GM19238 (cell line): Measurements from ENCODE around the gene PHACTR4.
A peak's percentile ranks its signal among the peaks of the same experiment; 100 is the strongest.
"Not testable (repeated sequence)": the region's sequence is repeated elsewhere in the genome, so short reads cannot be mapped to it uniquely, and the experiment has no call there.

ENCODE experiments used
- DNase-seq: peaks from one replicate; pipeline ENCODE4 v3.0.0; 2011; ENCODE audit warnings: low spot score; ENCODE audit not compliant: insufficient read length

Gene PHACTR4

GRCh38 chr1:28370239-28371009 is 884 bp downstream of the PHACTR4 start:
- peak; percentile 15 for DNase-seq

GRCh38 chr1:28371010-28371377 is 1.5 kb downstream of the PHACTR4 start:
- no peak for DNase-seq

- DNase-seq, result not testable (repeated sequence)
These were observed 3.9 kb downstream of the PHACTR4 start for GRCh38 chr1:28373450-28373849.

- DNase-seq, result no peak
These were observed 4.8 kb downstream of the PHACTR4 start for GRCh38 chr1:28374297-28374696.

- not testable (repeated sequence) for DNase-seq
These were observed 6.1 kb downstream of the PHACTR4 start for GRCh38 chr1:28375598-28375997.

- not testable (repeated sequence) for DNase-seq
These were observed 6.7 kb downstream of the PHACTR4 start for GRCh38 chr1:28376195-28376594.

GRCh38 chr1:28378906-28379305 is 9.4 kb downstream of the PHACTR4 start:
- DNase-seq, result no peak

GRCh38 chr1:28380394-28380793 is 10.9 kb downstream of the PHACTR4 start:
- no peak for DNase-seq

- DNase-seq, result not testable (repeated sequence)
These were observed 14.2 kb downstream of the PHACTR4 start for GRCh38 chr1:28383785-28384184.

GRCh38 chr1:28392027-28392652 is 22.6 kb downstream of the PHACTR4 start:
- no peak for DNase-seq

GRCh38 chr1:28394136-28394535 is 24.6 kb downstream of the PHACTR4 start:
- DNase-seq, result no peak

GRCh38 chr1:28395181-28395580 is 25.6 kb downstream of the PHACTR4 start:
- no peak for DNase-seq

- no peak for DNase-seq
These were observed 32.2 kb downstream of the PHACTR4 start for GRCh38 chr1:28401760-28402159.

- no peak for DNase-seq
These were observed 39.5 kb downstream of the PHACTR4 start for GRCh38 chr1:28409090-28409489.

GRCh38 chr1:28411656-28412055 is 42.1 kb downstream of the PHACTR4 start:
- DNase-seq, result no peak

GRCh38 chr1:28412731-28413130 is 43.2 kb downstream of the PHACTR4 start:
- no peak for DNase-seq

GRCh38 chr1:28416509-28417194 is 47.1 kb downstream of the PHACTR4 start:
- no peak for DNase-seq

- peak; percentile 8 for DNase-seq
These were observed 47.9 kb downstream of the PHACTR4 start for GRCh38 chr1:28417441-28417922.

- no peak for DNase-seq
These were observed 48.5 kb downstream of the PHACTR4 start for GRCh38 chr1:28417926-28418637.

GRCh38 chr1:28421744-28422143 is 52.2 kb downstream of the PHACTR4 start:
- no peak for DNase-seq

- DNase-seq, result no peak
These were observed 57.3 kb downstream of the PHACTR4 start for GRCh38 chr1:28426831-28427230.

- DNase-seq, result peak; percentile 7
These were observed 58.5 kb downstream of the PHACTR4 start for GRCh38 chr1:28428012-28428411.
